ENCODE results near the gene RESF1.
A peak's percentile ranks its signal among the peaks of the same experiment; 100 is the strongest.

RESF1 gene

GRCh38 chr12:31950088-31950487 is 9.1 kb upstream of the RESF1 start:
- TF ChIP-seq JUND (IDR thresholded peaks at IDR 0.05; ENCODE audit: low read depth): no peak
- in situ Hi-C loops (cut with HindIII; ENCODE audit: low pct_unique_long_range_greater_than_20kb, low sequenced_read_pairs): no loop called here
- DNase-seq (ENCODE audit: low read depth in 1 of 2, low spot score in 1 of 2): no peak

DNA sequence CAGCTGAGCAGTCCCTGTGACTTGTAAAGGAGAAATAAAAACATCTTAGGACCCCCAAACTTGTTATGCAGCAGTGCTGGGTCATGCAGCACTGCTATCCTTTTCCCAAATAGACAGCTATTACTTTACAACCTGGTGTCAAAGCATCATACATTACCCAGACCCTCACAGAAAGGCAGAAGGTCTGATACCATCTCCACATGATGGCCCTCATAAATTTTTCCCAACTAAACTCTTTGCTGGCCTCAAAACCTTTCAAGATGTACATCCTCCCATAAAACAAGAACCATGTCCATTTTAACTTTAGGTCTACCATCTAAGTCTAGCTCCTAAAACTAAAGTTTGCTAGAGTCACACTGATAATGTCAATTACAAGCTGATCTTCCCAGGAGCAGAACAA is 8.7 kb upstream of the RESF1 start:
- no peak for DNase-seq (ENCODE audit: low read depth in 1 of 2, low spot score in 1 of 2)
- no peak for TF ChIP-seq JUND (IDR thresholded peaks at IDR 0.05; ENCODE audit: low read depth)
- in situ Hi-C loops (cut with HindIII; ENCODE audit: low pct_unique_long_range_greater_than_20kb, low sequenced_read_pairs): no loop called here

DNA sequence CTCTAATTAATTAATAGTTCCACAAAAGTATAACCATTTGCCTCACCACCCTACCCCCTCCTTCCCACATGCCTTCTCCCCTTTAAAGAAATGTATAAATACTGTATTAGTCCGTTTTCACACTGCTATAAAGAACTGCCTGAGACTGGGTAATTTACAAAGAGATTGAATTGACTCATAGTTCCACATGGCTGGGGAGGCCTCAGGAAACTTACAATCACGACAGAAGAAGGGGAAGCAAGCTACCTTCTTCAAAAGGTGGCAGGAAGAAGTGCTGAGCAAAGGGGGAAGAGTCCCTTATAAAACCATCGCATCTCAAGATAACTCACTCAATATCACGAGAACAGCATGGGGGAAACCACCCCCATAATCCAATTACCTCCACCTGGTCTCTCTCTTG is 8.2 kb upstream of the RESF1 start:
- no peak for DNase-seq (ENCODE audit: low read depth in 1 of 2, low spot score in 1 of 2)
- in situ Hi-C loops (cut with HindIII; ENCODE audit: low pct_unique_long_range_greater_than_20kb, low sequenced_read_pairs): no loop called here
- no peak for TF ChIP-seq JUND (IDR thresholded peaks at IDR 0.05; ENCODE audit: low read depth)

GRCh38 chr12:31951939-31952338 is 7.3 kb upstream of the RESF1 start:
- DNase-seq (ENCODE audit: low read depth in 1 of 2, low spot score in 1 of 2): no peak
- no peak for TF ChIP-seq JUND (IDR thresholded peaks at IDR 0.05; ENCODE audit: low read depth)
- in situ Hi-C loops (cut with HindIII; ENCODE audit: low pct_unique_long_range_greater_than_20kb, low sequenced_read_pairs): no loop called here

GRCh38 chr12:31952418-31952817 is 6.8 kb upstream of the RESF1 start:
- no peak for DNase-seq (ENCODE audit: low read depth in 1 of 2, low spot score in 1 of 2)
- in situ Hi-C loops (cut with HindIII; ENCODE audit: low pct_unique_long_range_greater_than_20kb, low sequenced_read_pairs): no loop called here
- no peak for TF ChIP-seq JUND (IDR thresholded peaks at IDR 0.05; ENCODE audit: low read depth)

DNA sequence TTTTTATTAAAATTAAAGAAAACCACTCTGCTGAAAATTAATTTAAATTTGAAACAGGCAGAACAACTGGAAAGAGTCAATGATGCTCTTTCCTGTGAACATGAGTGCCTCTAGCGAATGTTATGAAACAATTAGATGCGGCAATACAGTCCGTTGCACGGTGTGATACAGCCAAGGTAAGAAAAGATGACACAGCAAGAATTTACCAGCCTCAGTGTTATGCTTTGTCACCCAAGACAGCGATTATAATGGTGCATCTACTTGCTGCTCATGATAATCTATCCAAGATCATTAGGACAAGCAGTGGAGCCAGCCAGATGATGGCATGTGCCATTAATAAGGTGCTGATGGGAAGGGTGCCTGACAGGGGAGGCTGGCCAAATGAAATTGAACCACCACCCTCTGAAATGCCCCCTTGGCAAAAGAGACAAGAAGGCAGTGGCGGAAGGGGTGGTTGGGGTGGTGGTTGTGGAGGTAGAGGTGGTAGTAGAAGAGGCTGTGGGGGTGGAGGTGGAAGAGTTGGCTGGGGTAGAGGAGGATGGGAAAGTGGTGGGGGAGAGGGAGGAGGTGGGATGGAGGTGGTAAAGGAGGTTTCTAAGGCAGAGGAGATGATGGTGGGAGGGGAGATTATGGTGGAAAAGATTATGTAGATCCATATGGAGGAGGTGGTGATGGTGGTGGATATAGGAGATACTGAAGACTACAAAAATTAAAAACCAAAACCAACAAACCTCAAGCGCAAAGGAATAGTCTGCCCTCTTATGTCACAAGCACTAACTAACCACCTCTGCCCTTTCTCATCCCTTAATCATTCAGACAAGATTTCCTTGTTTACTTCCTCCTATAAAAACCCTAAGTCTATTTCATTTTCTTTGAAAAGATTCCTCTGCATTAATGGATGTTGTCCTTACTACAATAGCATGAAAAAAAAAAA is 4.0 kb upstream of the RESF1 start:
- no peak for TF ChIP-seq JUND (IDR thresholded peaks at IDR 0.05; ENCODE audit: low read depth)
- in situ Hi-C loops (cut with HindIII; ENCODE audit: low pct_unique_long_range_greater_than_20kb, low sequenced_read_pairs): no loop called here
- DNase-seq (ENCODE audit: low read depth in 1 of 2, low spot score in 1 of 2): no peak

DNA sequence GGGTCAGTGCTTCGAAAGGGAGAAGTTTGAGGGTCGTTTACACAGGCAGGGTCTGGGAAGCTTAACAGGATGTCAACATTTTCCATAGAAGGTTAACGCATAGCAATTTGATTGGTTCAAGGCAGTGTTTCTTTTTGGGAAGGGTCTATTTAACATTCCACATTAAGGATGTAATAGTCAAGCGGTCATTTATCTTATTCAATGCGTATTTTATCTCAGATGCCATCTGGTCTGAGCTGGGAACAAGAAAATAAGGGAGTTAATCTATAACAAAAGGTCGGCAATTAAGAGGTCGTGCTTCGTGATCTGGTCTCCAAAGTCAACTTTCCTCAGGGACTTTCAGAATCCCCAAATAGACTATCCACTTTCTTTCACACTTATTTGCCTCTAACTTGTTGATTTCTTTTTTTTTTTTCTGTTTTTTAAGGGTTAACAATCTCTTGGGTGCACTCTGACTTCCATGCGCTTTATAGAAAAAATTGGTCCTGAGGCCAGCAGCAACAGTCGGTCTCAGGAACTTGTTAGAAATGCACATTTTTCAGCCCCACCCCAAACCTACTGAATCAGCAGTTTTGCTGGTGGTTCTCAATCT is 550 bp upstream of the RESF1 start:
- in situ Hi-C loops (cut with HindIII; ENCODE audit: low pct_unique_long_range_greater_than_20kb, low sequenced_read_pairs): no loop called here
- TF ChIP-seq JUND (IDR thresholded peaks at IDR 0.05; ENCODE audit: low read depth): no peak
- DNase-seq (ENCODE audit: low read depth in 1 of 2, low spot score in 1 of 2): no peak

GRCh38 chr12:31959701-31960391 is 631 bp downstream of the RESF1 start:
- DNase-seq (ENCODE audit: low read depth in 1 of 2, low spot score in 1 of 2): peak; percentile 44 to 74
- no peak for TF ChIP-seq JUND (IDR thresholded peaks at IDR 0.05; ENCODE audit: low read depth)
- in situ Hi-C loops (cut with HindIII; ENCODE audit: low pct_unique_long_range_greater_than_20kb, low sequenced_read_pairs): no loop called here

DNA sequence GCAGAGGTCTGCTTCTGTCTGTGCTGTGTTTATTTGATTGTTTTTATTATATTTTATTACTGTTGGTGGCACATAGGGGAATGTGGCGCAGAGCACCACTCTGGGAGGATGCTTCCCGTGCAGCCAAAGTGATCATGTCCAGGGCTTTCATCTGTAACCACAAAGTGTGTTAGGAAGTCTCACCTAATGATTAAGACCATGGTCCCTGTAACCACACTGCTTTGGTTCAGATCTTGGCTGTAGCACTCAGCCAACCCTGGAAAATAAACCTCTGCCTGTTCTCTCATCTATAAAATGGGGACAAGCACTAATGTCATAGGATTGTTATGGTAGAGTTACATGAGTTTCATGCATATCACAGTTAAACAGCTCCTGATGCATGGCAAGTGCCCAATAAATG is 1.9 kb downstream of the RESF1 start:
- DNase-seq (ENCODE audit: low read depth in 1 of 2, low spot score in 1 of 2): no peak
- no peak for TF ChIP-seq JUND (IDR thresholded peaks at IDR 0.05; ENCODE audit: low read depth)
- in situ Hi-C loops (cut with HindIII; ENCODE audit: low pct_unique_long_range_greater_than_20kb, low sequenced_read_pairs): no loop called here

GRCh38 chr12:31962076-31962475 is 2.9 kb downstream of the RESF1 start:
- no peak for DNase-seq (ENCODE audit: low read depth in 1 of 2, low spot score in 1 of 2)
- TF ChIP-seq JUND (IDR thresholded peaks at IDR 0.05; ENCODE audit: low read depth): no peak
- in situ Hi-C loops (cut with HindIII; ENCODE audit: low pct_unique_long_range_greater_than_20kb, low sequenced_read_pairs): no loop called here

- no peak for TF ChIP-seq JUND (IDR thresholded peaks at IDR 0.05; ENCODE audit: low read depth)
- DNase-seq (ENCODE audit: low read depth in 1 of 2, low spot score in 1 of 2): no peak
- in situ Hi-C loops (cut with HindIII; ENCODE audit: low pct_unique_long_range_greater_than_20kb, low sequenced_read_pairs): no loop called here
Measured at GRCh38 chr12:31964280-31964679, 5.1 kb downstream of the RESF1 start.

DNA sequence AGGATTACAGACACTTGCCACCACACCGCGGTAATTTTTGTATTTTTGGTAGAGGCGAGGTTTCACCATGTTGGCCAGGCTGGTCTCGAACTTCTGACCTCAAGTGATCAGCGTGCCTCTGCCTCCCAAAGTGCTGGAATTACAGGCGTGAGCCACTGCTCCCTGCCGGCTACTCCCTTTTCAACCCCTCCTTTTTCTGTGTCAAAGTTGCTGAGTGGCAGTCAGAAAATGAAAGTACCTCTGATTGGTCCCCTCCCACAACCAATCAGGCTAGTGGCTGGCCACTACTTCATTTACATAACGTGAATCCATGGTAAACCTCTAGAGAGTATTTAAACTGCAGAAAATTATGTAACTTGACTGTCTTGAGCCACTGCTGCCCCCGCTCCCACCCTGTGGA is 5.9 kb downstream of the RESF1 start:
- no peak for DNase-seq (ENCODE audit: low read depth in 1 of 2, low spot score in 1 of 2)
- in situ Hi-C loops (cut with HindIII; ENCODE audit: low pct_unique_long_range_greater_than_20kb, low sequenced_read_pairs): no loop called here
- no peak for TF ChIP-seq JUND (IDR thresholded peaks at IDR 0.05; ENCODE audit: low read depth)

Data from T47D (cell line).